CD4-positive, alpha-beta T cell treated with Interleukin-12 subunit alpha and Interleukin-12 subunit beta, for 1 hour (primary cell): ENCODE results near the gene STAM.
"Not testable (repeated sequence)": the region's sequence is repeated elsewhere in the genome, so short reads cannot be mapped to it uniquely, and the experiment has no call there.

ENCODE experiments used
- DNase-seq: peaks from one replicate; pipeline ENCODE4 v3.0.0-alpha.2; 2020

Gene STAM

DNA sequence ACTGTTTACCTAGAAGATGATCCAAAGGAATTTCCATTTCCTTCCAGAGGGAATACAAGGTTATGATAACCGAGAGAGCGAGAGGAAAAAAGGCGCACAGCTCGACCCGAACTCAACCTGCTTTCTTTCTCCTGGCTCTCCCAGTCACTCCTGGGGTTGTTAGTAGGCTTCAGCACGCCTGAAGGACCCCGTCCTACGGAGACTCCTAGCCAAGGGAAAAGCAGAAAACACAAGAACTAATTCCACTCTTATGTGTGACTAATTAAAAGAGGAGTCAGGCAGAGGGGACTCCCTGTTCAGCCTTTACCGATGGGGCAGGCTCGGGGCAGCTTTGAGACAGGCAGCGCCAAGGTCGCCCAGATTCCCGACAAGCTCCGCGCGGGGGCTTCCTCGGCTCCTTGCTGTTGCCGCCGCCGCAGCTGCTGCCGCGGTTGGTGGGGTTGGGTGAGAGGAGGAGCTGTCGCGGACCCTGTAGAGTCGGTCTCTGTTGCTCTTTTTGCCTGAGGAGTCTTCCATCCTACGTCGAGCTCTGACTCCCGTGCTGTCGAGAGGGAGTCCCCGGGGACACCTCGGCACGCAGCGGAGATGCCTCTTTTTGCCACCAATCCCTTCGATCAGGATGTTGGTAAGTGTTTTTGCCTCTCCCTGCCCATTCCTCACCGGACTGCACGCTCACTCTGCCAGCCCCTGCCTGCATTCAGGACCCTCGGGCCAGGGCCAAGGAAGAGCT, at the start of gene STAM:
Gene STAM (plus strand): TSS at position 397 of the 730 bp plus-strand sequence. CDS start 189 bp downstream, at position 586.
- peak; percentile 93 for DNase-seq

DNA sequence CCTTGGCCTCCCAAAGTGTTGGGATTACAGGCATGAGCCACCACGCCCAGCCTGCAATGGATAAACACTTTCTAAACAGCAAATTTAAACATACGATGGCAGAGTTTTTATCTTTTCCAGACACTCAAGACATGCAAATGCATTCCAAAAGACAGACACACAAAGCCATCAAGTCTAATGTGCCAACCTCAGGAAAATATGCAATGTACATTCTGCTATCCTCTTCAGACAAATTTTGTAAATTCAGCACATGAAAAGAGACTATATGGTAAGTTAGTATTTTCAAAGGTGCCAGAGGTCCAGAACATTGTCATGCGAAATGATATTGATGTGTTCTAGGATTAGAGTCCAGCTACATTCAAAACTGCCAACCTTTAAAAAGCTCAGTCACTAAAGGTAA, 46.6 kb upstream of the STAM start:
- no peak for DNase-seq

DNA sequence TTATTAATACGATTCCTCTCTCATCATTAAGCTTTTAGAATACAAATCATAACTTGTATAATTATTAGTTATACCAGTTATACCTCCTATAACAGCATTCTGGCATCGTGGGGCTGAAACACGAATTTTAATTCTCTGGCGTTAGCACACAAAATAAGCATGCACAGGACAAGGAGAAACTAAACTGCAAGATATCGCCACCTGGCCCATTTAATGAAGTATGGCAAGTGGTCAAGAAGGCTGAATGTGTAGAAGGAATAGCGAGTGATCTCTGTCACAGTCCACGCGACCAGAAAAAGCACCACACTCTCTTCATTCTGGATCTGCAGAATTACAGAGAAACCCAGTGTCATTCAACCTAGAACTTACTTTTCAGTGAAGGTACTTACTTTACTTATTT, 44.9 kb upstream of the STAM start:
- DNase-seq: peak; percentile 22

DNA sequence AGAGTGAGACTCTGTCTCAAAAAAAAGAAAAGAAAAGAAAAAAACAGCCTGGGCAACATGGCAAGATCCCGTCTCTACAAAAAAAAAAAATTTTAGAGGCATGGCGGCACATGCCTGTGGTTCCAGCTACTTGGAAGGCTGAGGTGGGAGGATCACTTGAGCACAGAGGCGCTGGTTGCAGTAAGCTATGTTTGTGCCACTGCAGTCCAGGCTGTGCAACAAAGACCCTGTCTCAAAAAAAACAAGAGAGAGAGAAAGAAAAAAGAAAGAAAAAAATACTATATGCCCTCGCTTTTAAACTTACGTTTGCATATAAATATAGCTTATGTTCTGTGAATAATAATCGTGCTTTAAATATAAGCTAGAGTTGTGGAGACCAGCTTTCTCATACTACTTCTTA, 38.0 kb upstream of the STAM start:
- DNase-seq: no peak

DNA sequence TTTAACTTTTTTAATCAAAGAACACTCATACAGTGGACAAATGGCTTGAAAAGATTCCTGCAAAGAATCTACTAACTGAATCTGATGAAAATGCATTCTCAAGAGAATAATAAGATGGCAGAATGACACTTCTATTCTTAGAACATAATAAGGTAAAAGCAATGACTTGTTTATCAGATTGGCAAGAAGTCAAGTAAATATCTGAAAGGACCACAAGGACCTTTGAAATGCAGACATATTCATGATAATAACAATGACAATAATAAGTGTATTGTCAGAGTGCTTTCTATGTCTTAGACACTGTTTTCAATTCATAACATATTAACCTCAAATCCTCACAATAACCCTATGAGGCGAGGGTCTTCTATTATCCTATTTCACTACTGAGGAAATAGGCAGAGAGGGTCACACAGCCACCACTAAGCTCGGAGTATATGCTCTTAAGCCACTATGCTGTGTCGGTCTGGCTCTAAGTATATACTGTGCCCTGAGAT, 37.4 kb upstream of the STAM start:
- no peak for DNase-seq

GRCh38 chr10:17607060-17607459, 36.9 kb upstream of the STAM start:
- DNase-seq: no peak

GRCh38 chr10:17607603-17608332, 36.2 kb upstream of the STAM start:
- peak; percentile 71 for DNase-seq

GRCh38 chr10:17609523-17610079, 34.4 kb upstream of the STAM start:
- DNase-seq: no peak

GRCh38 chr10:17616403-17617030, 27.4 kb upstream of the STAM start:
- no peak for DNase-seq

- DNase-seq: peak; percentile 60
Measured at GRCh38 chr10:17617031-17617911, 26.7 kb upstream of the STAM start, which contains the start of gene HACD1. Gene HACD1 (minus strand): TSS chr10:17617374. CDS start chr10:17617339, 35 bp downstream.

DNA sequence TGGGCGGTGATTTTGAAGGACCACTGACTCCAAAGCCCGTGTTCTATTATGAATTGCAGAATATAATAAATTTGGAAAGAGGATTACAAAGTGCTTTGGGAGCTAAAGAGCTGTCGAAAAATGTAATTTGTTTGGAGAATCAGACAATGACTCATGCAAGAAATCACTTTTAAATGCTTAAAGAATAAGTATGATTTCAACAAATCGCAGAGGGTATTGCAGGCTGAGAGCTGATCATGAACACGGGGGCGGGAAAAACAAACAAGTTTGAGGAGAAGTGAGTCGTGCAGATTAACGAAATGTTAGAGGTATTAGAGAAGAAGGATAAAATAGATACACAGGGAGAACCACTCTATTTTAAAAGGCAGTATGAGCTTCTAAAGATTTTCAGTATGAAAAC, 21.9 kb upstream of the STAM start:
- DNase-seq: no peak

DNA sequence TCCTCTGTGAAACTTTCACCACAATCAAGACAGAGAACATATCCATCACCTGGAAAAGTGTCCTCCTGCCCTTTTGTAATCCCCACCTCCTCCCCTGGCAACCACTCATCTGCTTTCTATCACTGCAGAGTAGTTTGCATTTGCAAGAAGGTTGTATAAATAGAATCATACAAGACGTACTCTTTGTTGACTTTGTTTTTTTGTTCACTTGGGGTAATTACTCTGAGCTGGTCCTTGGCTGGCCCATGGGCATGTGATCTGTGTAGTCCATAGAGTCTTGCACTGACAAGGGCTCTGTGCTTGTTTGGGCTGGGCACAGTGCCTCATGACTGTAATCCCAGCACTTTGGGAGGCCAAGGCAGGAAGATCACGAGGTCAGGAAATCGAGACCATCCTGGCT, 19.0 kb upstream of the STAM start:
- no peak for DNase-seq

DNA sequence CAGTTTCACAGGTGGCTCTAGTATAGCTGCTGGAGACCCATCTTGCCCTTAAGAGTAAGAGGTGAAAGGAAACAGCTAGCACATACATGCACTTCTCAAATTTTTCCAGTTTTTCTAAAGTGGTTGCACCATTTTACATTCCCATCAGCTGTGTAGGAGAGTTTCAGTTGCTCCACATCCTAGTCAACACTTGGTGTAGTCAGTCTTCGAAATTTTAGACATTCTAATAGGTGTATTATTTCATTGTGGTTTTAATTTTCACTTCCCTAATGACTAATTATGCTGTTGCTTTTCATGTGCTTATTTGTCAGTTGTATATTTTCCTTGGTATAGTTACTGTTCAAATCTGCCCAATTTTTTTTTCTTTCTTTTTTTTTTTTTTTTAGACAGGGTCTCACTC, 17.3 kb upstream of the STAM start:
- DNase-seq: no peak

DNA sequence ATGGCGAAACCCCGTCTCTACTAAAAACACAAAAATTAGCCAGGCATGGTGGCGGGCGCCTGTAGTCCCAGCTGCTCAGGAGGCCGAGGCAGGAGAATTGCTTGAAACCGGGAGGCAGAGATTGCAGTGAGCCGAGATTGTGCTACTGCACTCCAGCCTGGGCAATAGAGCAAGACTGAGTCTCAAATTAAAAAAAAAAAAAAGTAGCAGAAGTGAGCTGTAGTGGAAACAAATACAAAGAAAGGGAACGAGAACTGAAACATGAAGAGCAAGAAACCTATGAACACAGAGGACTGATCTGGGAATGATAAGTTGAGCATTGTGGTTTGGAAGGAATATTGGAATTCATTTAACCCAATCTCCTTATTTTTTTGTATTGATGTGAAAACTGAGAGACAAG, 11.4 kb upstream of the STAM start:
- not testable (repeated sequence) for DNase-seq

DNA sequence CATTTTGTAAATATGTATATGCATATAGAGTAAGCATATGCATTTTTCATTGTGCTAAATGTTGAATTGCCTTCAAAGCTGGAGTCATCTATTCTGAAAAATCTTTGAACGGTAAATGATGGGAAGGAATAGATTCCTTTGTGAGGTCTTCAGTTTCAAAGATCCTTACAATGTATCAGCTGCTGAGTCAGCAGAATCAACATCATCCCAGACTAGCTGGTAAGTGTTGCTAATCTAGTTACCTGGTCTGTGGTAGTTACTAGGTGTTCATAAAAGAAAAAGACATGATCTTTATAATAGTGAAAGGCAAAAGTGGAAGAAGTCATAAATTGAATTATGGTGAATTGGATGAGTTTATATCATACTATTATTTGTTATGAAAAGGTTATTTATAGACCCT, 10.6 kb upstream of the STAM start:
- no peak for DNase-seq

DNA sequence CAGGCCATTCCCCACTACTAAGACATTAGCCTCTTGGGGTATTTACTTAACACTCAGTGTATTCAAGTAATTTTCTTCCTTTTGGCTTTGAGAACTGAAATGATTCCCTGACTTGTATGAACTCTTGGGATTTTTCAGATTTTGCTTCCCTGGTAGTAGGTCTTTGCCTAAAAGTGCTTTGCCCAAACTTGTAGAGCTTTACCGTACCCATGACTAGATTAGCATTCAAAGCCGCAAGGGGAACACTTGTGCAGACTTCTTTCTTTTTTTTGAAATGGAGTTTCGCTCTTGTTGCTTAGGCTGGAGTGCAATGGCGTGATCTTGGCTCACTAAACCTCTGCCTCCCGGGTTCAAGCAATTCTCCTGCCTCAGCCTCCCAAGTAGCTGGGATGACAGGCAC, 6.1 kb upstream of the STAM start:
- DNase-seq: no peak

GRCh38 chr10:17640331-17640816, 3.6 kb upstream of the STAM start:
- DNase-seq: no peak

DNA sequence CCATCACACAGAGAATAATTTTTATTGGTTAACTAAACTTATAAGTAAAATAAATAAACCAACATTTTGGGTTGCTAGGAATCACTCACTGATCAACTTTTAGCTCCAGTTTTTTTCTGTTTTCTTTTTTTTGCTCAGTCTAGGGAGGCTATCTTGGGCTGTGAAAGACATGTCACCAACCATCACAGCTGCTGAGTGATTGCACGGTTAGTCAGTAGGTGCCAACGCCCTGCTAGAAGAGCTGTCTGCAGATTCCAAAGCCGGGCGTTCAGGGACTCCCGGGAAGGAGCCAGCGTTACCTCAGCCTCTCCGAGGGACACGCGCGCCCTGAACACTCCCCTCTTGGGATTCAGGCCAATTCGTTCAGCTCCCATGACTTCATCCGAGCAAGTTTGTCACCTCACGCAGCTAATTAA, 604 bp upstream of the STAM start:
- no peak for DNase-seq

GRCh38 chr10:17644485-17644943, 563 bp downstream of the STAM start:
- DNase-seq: no peak

DNA sequence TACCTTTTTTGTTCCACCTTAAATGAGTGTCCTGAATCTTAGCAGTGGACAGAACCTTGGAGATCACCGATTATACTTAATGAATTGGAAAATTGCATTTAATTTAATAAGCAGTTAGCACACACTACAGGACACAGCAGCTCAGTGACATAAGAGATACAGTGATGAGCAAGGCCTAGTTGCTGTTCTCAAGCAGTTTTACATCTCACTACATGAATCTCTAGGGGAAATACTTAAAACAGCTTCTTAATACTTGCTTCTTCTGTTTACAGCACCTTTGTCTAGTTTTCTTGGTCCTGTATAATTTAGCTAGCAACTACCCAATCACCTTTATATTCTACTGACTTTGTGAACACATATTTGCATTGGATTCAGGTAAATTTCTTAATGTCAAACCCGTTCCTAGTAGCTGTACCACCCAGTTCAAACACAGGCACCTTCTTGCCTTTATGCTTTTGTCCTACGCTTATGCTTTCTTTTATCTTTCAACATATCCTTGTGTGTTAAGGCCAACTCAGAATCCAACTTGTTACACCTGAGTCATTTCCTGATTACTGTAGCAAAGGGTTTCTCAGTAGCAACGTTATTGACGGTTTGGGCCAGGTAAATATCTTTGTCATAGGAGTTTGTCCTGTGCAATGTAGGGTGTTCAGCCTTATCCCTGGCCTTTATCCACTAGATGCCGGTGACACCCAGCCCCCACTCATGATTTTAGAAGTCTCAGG, 1.8 kb downstream of the STAM start:
- DNase-seq: peak; percentile 50

- no peak for DNase-seq
Measured at GRCh38 chr10:17647326-17647725, 3.4 kb downstream of the STAM start.
